IPS-NIHi7 (cell line): ENCODE measurements around the gene NEXN.

Experiments used
- DNase-seq: peaks from one replicate; pipeline ENCODE4 v3.0.0; 2012; ENCODE audit warnings: mixed read lengths; ENCODE audit errors: extremely low spot score

The NEXN gene

GRCh38 chr1:77888081-77888780, at the start of gene NEXN:
Gene NEXN (plus strand): TSS chr1:77888624. CDS start chr1:77916107, 27,483 bp downstream.
- peak; percentile 76 for DNase-seq

GRCh38 chr1:77841574-77841973, 46.9 kb upstream of the NEXN start:
- DNase-seq = no peak

DNA sequence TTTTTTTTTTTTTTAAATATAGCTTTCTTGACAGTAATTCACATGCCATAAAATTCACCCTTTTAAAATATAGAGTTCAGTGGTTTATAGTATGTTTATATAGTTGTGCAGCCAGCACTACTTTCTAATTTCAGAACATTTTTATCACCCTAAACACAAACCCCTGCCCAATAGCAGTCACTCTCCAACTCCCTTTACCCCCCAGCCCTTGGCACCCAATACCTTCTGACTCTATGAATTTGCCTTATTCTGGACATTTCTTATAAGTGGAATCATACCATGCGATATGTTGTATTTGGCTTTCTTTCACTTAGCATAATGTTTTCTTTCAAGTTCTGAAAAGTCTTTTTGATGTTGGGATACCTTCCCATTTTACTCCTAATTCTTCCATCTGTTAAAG, 42.5 kb upstream of the NEXN start:
- DNase-seq = no peak

GRCh38 chr1:77846966-77847365, 41.5 kb upstream of the NEXN start:
- no peak for DNase-seq

DNA sequence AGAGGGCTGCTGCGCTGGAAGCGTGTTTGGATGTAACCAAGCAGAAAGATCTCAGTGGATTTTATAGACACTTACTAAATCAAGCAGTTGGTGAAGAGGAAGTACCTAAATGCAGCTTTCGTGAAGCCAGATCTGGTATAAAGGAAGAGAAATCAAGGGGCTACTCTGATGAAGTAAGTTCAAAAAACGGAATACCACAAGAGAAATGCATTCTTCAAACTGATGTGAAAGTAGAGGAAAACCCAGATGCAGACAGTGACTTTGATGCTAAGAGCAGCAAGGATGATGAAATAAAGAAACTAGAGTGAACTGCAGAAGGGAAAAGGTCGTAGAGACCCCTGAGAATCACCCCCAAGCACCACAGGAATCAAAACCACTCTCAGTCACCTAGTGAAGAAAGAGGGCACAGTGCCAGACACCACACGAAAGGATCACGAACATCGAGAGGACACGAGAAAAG, 40.8 kb upstream of the NEXN start:
- DNase-seq = no peak

GRCh38 chr1:77850082-77850481, 38.3 kb upstream of the NEXN start:
- no peak for DNase-seq

GRCh38 chr1:77857552-77857951, 30.9 kb upstream of the NEXN start:
- DNase-seq = no peak

DNA sequence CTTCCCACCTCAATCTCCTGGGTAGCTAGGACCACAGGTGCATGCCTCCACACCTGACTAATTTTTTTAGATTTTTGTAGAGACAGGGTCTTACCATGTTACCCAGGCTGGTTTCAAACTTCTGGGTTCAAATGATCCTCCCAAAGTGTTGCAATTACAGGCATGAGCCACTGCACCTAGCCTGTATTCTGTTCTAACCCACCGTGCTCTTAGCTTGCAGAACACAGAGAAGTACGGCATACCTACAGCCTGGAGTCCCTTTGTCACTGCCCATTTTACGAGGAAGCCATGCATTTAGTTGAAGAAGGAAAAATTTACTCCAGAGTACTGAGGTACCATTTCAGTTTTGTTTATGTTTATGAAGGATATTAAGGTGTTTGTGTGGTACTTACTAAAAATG, 29.7 kb upstream of the NEXN start:
- DNase-seq = no peak

GRCh38 chr1:77859248-77859647, 29.2 kb upstream of the NEXN start:
- DNase-seq = no peak

GRCh38 chr1:77866296-77866695, 22.1 kb upstream of the NEXN start:
- peak; percentile 15 for DNase-seq

DNA sequence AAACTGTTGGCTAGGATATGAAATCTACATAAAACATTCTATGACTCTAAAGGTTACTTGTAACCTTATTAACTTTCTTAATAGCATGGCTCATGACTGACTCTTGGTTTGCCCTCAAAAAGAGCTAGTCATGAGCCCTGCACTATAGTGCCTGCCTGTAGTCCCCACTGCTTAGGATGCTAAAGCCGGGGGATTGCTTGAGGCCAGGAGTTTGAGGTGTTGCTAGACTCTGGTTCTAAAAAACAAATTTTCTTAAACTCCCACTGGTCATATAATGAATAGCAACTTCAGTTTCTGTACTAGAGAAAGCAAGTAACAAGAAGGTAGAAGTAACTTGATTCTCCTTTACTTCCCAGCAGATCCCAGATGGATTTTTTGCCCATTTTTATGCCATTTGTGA, 15.8 kb upstream of the NEXN start:
- DNase-seq = no peak

GRCh38 chr1:77873461-77873860, 15.0 kb upstream of the NEXN start:
- DNase-seq = no peak

DNA sequence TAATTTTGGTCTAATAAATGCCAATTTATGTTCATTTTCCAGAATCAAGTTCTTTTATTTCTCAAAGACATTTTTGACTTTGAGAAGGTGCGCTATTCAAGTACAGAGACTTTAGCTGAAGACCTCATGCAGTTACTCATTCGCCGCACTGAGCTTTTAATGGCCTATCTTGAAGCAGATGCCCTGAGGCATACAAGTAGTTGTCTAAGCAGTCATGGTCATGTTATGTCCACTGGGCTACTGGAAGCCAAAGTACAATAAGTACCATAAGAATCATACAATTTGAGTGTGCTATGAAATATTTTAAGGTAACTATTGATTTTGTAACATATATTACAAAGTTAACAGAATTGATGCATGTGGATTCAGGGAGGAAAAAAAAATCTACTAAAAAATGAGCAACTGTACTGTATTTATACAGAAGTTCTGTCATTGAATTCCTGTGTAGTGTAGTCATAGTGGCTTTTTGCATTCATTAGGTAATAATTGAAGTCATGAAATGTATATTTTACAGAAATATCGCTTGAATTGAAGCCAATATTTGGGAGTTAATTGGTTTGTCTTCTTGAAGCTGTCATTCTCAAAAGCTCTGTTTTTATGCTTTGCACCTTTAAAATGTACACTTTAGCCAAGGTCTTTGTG, 13.5 kb upstream of the NEXN start:
- DNase-seq = no peak

DNA sequence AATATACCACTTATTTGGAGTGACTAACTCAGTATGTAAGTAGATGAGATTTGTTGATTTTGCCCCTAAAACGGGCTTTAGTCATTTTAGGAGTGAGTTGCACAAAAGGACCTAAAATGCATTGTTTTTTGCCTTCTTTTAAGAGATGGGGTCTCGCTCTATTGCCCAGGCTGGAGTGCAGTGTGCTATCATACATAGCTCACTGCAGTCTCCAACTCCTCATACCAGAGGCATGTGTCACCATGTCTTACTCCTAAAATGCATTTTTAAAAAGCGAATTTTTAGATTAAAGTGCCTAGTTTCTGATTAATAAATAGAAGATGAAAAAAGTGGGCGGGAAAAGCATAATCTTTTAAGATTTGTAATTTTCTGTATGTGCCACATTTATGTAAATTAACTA, 11.5 kb upstream of the NEXN start:
- no peak for DNase-seq

- DNase-seq = no peak
Observed at GRCh38 chr1:77881061-77881460, 7.4 kb upstream of the NEXN start.

- DNase-seq = no peak
Observed at GRCh38 chr1:77882411-77882810, 6.0 kb upstream of the NEXN start.

GRCh38 chr1:77888781-77889642, 588 bp downstream of the NEXN start:
- peak; percentile 72 for DNase-seq

- no peak for DNase-seq
Observed at GRCh38 chr1:77889671-77890070, 1.2 kb downstream of the NEXN start.

GRCh38 chr1:77891200-77891599, 2.8 kb downstream of the NEXN start:
- DNase-seq = no peak

- no peak for DNase-seq
Observed at GRCh38 chr1:77899647-77900320, 11.4 kb downstream of the NEXN start.

DNA sequence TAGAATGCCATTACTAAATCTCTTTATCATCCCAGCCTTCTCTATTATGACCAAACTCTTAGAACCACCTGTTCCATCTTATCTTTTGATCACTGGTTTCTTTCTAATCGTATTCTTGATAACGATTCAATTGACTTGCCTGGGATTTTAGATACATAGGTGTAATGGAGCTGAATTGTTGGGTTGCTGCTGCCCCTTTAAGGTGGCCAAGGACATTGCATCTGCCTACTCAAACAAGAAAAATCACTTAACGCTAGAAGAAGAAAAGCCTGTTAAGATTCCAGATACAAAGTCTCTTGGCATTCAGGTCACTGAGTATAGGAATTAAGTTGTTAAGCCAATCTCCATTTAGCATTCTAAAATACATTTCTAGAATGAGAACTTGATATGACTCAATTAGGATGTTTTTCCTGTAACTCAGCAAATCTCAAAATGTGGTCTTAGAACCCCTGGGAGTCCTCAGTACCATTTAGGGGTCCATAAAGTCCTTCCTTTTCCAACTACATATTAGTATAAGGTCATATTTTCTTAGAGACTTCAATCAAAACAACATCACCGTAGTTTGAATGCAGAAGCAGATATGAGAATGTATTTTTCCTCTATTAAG, 12.4 kb downstream of the NEXN start:
- peak; percentile 47 for DNase-seq

GRCh38 chr1:77905603-77906002, 17.2 kb downstream of the NEXN start:
- DNase-seq = no peak
